HG03432 (cell line): ENCODE measurements around the gene GDF11.

Source experiments
- ATAC-seq: cut with Tn5 transposase; IDR thresholded peaks from one replicate; pipeline ENCODE4 v1.9.1; 2021; ENCODE audit warnings: mild to moderate bottlenecking, moderate library complexity; ENCODE audit not compliant: unreplicated experiment

Gene GDF11

GRCh38 chr12:55742719-55743405 lies at the start of gene GDF11:
TSS of gene GDF11 (plus strand) at chr12:55743122. CDS start at chr12:55743317, 195 bp downstream.
- ATAC-seq = peak; percentile 44

- ATAC-seq = no peak
Observed at GRCh38 chr12:55693323-55694187, 49.4 kb upstream of the GDF11 start.

- ATAC-seq = no peak
Observed at GRCh38 chr12:55694188-55694515, 48.8 kb upstream of the GDF11 start.

GRCh38 chr12:55694651-55695050 lies 48.3 kb upstream of the GDF11 start:
- ATAC-seq = no peak

GRCh38 chr12:55695349-55695748 lies 47.6 kb upstream of the GDF11 start:
- no peak for ATAC-seq

- no peak for ATAC-seq
Observed at GRCh38 chr12:55696141-55696540, 46.8 kb upstream of the GDF11 start.

- no peak for ATAC-seq
Observed at GRCh38 chr12:55696796-55697462, 46.0 kb upstream of the GDF11 start.

GRCh38 chr12:55697686-55698085 lies 45.2 kb upstream of the GDF11 start:
- ATAC-seq = no peak

- no peak for ATAC-seq
Observed at GRCh38 chr12:55698241-55698955, 44.5 kb upstream of the GDF11 start.

GRCh38 chr12:55698965-55699364 lies 44.0 kb upstream of the GDF11 start:
- no peak for ATAC-seq

- ATAC-seq = no peak
Observed at GRCh38 chr12:55699471-55700055, 43.4 kb upstream of the GDF11 start.

- no peak for ATAC-seq
Observed at GRCh38 chr12:55700255-55701018, 42.5 kb upstream of the GDF11 start.

GRCh38 chr12:55702861-55703260 lies 40.1 kb upstream of the GDF11 start:
- no peak for ATAC-seq

- ATAC-seq = no peak
Observed at GRCh38 chr12:55703288-55703687, 39.6 kb upstream of the GDF11 start.

- ATAC-seq = no peak
Observed at GRCh38 chr12:55703901-55704761, 38.8 kb upstream of the GDF11 start.

- ATAC-seq = no peak
Observed at GRCh38 chr12:55704824-55705718, 37.9 kb upstream of the GDF11 start.

- ATAC-seq = no peak
Observed at GRCh38 chr12:55705782-55706402, 37.0 kb upstream of the GDF11 start.
